ENCODE data around the gene ABCC10.

The ABCC10 gene

DNA sequence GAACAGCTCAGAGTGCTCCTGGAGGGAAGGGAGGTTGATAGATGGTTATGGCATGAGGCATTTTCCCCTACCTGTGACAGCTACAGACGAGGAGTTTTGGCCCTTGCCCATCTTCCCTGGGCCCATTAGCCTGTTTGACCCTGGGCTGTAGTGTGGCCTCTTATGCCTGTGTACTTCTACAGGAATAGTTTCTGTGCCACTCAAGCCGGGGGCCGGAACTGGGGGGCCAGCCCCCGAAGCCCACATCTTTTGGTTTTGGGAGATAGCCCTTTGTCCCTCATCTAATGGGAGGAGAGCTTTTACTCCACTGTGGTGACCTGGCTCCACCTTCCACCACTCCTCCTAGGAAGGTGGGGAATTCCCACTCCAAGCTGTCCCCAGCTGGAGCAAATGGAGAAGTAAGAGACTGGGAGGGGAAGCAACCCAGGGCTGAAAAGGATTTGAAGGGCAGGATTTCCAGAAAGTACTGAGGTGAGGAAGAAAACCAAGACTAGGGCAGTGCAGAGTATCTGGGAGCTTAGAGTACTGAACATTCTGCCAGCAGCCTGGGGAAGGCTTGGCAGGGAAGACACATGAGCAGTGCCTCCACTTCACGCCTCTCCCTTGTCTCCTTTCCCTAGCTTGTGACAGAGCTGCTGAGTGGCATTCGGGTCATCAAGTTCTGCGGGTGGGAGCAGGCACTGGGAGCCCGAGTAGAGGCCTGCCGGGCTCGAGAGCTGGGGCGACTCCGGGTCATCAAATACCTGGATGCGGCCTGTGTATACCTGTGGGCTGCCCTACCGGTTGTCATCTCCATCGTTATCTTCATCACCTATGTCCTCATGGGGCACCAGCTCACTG, 6.9 kb downstream of the ABCC10 start:
- TF ChIP-seq, protein P1, sequence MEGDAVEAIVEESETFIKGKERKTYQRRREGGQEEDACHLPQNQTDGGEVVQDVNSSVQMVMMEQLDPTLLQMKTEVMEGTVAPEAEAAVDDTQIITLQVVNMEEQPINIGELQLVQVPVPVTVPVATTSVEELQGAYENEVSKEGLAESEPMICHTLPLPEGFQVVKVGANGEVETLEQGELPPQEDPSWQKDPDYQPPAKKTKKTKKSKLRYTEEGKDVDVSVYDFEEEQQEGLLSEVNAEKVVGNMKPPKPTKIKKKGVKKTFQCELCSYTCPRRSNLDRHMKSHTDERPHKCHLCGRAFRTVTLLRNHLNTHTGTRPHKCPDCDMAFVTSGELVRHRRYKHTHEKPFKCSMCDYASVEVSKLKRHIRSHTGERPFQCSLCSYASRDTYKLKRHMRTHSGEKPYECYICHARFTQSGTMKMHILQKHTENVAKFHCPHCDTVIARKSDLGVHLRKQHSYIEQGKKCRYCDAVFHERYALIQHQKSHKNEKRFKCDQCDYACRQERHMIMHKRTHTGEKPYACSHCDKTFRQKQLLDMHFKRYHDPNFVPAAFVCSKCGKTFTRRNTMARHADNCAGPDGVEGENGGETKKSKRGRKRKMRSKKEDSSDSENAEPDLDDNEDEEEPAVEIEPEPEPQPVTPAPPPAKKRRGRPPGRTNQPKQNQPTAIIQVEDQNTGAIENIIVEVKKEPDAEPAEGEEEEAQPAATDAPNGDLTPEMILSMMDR (IDR thresholded peaks at IDR 0.05; ENCODE audit: low read depth, low read length, missing control alignments): no peak
- in situ Hi-C loops (cut with HindIII; ENCODE audit: low sequenced_read_pairs): no loop called here
- DNase-seq (ENCODE audit: low read depth): no peak

DNA sequence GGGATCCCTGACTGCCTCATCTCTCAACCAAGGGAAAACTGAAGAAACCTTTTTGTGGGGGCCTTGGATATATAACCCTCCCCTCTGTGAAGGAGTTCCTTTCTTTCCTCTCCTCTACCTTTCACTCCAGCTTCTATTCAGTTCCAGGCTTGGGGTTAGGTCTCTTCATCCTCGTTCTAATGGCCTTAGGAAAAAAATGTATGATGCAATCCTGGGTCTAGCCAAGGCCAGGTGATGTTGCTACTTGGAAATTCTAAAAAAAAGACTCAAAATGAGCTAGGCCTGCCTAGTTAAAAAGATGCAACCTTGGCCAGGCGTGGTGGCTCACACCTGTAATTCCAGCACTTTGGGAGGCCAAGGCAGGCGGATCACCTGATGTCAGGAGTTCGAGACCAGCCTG, 7.6 kb downstream of the ABCC10 start:
- DNase-seq (ENCODE audit: low read depth): no peak
- TF ChIP-seq, protein P1 (IDR thresholded peaks at IDR 0.05; ENCODE audit: low read depth, low read length, missing control alignments): no peak
- no peak overlapping the region for H3K4me3 ChIP-seq (ENCODE audit: low read depth, low read length)
- in situ Hi-C loops (cut with HindIII; ENCODE audit: low sequenced_read_pairs): no loop called here

More for the DNA sequence above, 6.9 kb downstream of the ABCC10 start:
- H3K4me3 ChIP-seq (ENCODE audit: low read depth, low read length): no peak overlapping the region

DNA sequence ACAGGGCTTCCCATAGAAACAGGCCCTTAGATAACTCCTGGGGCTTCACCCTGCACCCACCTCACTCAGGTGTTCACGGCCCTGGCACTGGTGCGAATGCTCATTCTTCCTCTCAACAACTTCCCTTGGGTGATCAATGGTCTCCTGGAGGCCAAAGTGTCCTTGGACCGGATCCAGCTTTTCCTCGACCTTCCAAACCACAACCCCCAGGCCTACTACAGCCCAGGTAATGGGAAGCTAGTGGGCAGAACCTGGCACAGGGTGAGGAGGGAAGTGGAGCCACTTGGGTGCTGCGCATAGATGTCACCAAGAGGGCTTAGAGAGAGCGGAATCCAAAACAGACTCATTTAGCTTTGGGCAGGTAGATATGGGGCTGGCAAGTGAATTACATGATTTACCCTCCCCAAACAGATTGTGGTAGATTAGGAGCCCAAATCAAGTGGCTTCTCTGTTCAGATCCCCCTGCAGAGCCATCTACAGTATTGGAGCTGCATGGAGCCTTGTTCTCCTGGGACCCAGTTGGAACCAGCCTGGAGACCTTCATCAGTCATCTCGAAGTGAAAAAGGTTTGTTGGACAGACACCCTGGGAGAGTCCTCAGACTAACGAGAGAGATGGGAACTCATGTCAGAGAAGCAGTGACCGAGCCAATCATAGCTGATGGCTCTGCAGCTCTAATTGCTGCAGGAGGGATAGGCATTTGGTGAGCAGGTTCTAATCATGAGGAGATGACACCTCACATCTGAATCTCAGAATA, 8.5 kb downstream of the ABCC10 start:
- H3K4me3 ChIP-seq (ENCODE audit: low read depth, low read length): no peak overlapping the region
- DNase-seq (ENCODE audit: low read depth): no peak
- in situ Hi-C loops (cut with HindIII; ENCODE audit: low sequenced_read_pairs): no loop called here
- TF ChIP-seq, protein P1 (IDR thresholded peaks at IDR 0.05; ENCODE audit: low read depth, low read length, missing control alignments): no peak

DNA sequence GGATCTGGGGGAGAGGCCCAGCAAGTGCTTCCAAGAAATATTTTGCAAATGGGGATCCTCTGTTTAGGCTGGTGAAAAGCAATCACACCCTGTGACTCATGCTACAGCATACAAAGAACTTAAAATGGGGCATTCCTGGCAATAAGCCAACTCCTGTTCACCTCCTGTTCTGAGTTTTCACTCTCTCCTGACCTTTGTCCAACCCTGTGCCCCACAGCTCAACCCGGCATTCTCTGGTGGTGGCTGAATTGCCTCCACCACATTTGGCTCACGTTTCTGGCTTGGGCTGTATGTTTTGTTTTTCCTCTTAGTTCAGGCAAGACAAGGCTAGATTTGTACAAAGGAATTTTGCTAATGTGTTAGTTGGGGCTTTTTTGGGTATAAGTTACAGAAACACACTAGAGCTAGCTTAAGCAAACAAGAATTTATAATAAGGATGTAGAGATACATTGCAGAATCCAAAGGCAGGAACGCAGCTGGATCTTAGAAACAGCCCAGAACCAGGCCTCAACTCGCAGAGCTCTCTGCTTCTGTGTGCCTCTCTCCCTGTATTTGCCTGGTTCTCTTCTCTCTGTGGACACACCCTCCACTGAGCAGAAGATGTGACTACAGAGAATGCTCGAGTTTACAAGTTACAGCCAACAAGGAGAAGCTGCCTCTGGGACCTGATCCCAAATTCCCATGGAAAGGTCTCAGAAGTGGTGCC, 9.4 kb downstream of the ABCC10 start:
- DNase-seq (ENCODE audit: low read depth): peak; percentile 66
- in situ Hi-C loops (cut with HindIII; ENCODE audit: low sequenced_read_pairs): no loop called here
- no peak overlapping the region for H3K4me3 ChIP-seq (ENCODE audit: low read depth, low read length)
- TF ChIP-seq, protein P1 (IDR thresholded peaks at IDR 0.05; ENCODE audit: low read depth, low read length, missing control alignments): no peak

DNA sequence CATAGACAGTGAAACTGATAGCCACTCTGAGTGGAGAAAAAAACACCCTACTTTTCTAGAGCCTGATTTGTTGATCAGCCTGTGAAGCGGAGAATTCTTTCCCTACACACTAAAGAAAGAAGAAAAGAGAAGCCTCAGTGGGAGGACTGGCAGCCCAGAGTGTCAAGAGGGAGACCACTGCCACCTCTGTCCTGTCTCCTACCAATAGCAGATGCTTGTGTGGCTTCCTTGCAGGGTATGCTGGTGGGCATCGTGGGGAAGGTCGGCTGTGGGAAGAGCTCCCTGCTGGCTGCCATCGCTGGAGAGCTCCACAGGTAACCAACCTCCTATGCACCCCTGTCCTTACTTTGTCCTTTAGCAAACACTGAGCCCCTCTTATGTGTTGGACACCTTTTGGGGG, 10.4 kb downstream of the ABCC10 start:
- in situ Hi-C loops (cut with HindIII; ENCODE audit: low sequenced_read_pairs): no loop called here
- H3K4me3 ChIP-seq (ENCODE audit: low read depth, low read length): no peak overlapping the region
- DNase-seq (ENCODE audit: low read depth): no peak
- TF ChIP-seq, protein P1 (IDR thresholded peaks at IDR 0.05; ENCODE audit: low read depth, low read length, missing control alignments): no peak

DNA sequence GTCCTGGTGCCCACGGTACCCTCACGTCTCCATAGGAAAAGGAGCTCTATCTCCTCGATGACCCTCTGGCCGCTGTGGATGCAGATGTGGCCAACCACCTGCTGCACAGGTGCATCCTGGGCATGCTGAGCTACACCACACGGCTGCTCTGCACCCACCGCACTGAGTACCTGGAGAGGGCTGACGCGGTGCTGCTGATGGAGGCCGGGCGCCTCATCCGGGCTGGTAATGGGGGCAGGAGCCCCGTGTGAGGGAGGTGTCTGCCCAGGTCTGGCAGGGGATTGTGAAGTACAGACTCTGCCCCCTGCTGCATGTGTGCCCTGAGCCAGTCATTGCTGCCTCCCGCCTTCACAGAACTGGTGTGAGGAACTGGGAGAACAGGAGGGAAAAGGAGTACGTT, 15.6 kb downstream of the ABCC10 start:
- no peak overlapping the region for H3K4me3 ChIP-seq (ENCODE audit: low read depth, low read length)
- no peak for DNase-seq (ENCODE audit: low read depth)
- TF ChIP-seq, protein P1 (IDR thresholded peaks at IDR 0.05; ENCODE audit: low read depth, low read length, missing control alignments): no peak
- in situ Hi-C loops (cut with HindIII; ENCODE audit: low sequenced_read_pairs): no loop called here

Measured in astrocyte of the cerebellum (primary cell).